IMR-90 (cell line): ENCODE results near the gene SORCS1.

ENCODE experiments used
- CEBPB ChIP-seq: IDR thresholded peaks from 2 replicates; pipeline ENCODE4 v1.6.1; 2012; ENCODE audit warnings: low read depth, low read length, improper control_type of control experiment
- CHD1 ChIP-seq: IDR thresholded peaks from 2 replicates; pipeline ENCODE4 v1.6.1; 2012; ENCODE audit warnings: low read depth, low read length, improper control_type of control experiment
- CTCF ChIP-seq: conservative IDR thresholded peaks from 2 replicates; pipeline ENCODE4 v1.5.1; 2012; ENCODE audit warnings: mild to moderate bottlenecking, low read depth, low read length, improper control_type of control experiment
- ELK1 ChIP-seq: fragments of 150-350 bp; IDR thresholded peaks from 2 replicates; pipeline ENCODE4 v1.6.1; 2016; ENCODE audit warnings: low read depth, mild to moderate bottlenecking, low read length, moderate library complexity, borderline replicate concordance
- MAFK ChIP-seq: IDR thresholded peaks from 2 replicates; pipeline ENCODE4 v1.6.1; 2012; ENCODE audit warnings: low read depth, low read length, improper control_type of control experiment
- MXI1 ChIP-seq: IDR thresholded peaks from 2 replicates; pipeline ENCODE4 v1.6.1; 2012; ENCODE audit warnings: low read depth, mild to moderate bottlenecking, low read length, moderate library complexity, borderline replicate concordance
- NFE2L2 ChIP-seq: fragments of 150-350 bp; IDR thresholded peaks from 2 replicates; pipeline ENCODE4 v1.6.1; 2016; ENCODE audit warnings: low read depth, mild to moderate bottlenecking, low read length
- POLR2A ChIP-seq: IDR thresholded peaks from 2 replicates; pipeline ENCODE4 v1.6.1; 2012; ENCODE audit warnings: mild to moderate bottlenecking, low read depth, low read length
- RAD21 ChIP-seq: IDR thresholded peaks from 2 replicates; pipeline ENCODE4 v1.6.1; 2012; ENCODE audit warnings: low read length, improper control_type of control experiment
- RCOR1 ChIP-seq: IDR thresholded peaks from 2 replicates; pipeline ENCODE4 v1.6.1; 2012; ENCODE audit warnings: mild to moderate bottlenecking, low read length, improper control_type of control experiment; ENCODE audit not compliant: insufficient replicate concordance
- RFX5 ChIP-seq: IDR thresholded peaks from 2 replicates; pipeline ENCODE4 v1.8.0; 2012; ENCODE audit warnings: low read depth, mild to moderate bottlenecking, low read length, moderate library complexity

- TF ChIP-seq MXI1 (no peak), RAD21 (no peak), CTCF (no peak), RCOR1 (no peak), ELK1 (no peak), CHD1 (no peak), POLR2A (no peak), NFE2L2 (no peak), RFX5 (no peak), CEBPB (no peak), MAFK (no peak)
These were observed 208.1 kb downstream of the SORCS1 start for GRCh38 chr10:106956216-106956915.
